ENCODE measurements around the gene ASH1L. TPM values are rescaled to one million over a fixed set of nuclear protein-coding genes. Genes with fewer than 3 reads are reported as not detected.
A peak's percentile ranks its signal among the peaks of the same experiment; 100 is the strongest.
"Not testable (repeated sequence)": the region's sequence is repeated elsewhere in the genome, so short reads cannot be mapped to it uniquely, and the experiment has no call there.

The ASH1L gene
- total RNA-seq, 1 experiment from 2014 or later, result 26.8 TPM

- DNase-seq (ENCODE audit: low spot score), result not testable (repeated sequence)
These were observed 233.7 kb downstream of the ASH1L start for GRCh38 chr1:155328856-155329255.

GRCh38 chr1:155327981-155328380 lies 234.6 kb downstream of the ASH1L start:
- no peak for DNase-seq (ENCODE audit: low spot score)

GRCh38 chr1:155326631-155327037 lies 236.0 kb downstream of the ASH1L start:
- no peak for DNase-seq (ENCODE audit: low spot score)

- no peak for DNase-seq (ENCODE audit: low spot score)
These were observed 236.5 kb downstream of the ASH1L start for GRCh38 chr1:155326020-155326526.

GRCh38 chr1:155325603-155325893 lies 237.1 kb downstream of the ASH1L start:
- peak; percentile 16 for DNase-seq (ENCODE audit: low spot score)

GRCh38 chr1:155324717-155325602 lies 237.6 kb downstream of the ASH1L start:
- DNase-seq (ENCODE audit: low spot score), result peak; percentile 82

- DNase-seq (ENCODE audit: low spot score), result peak; percentile 97
These were observed 238.4 kb downstream of the ASH1L start for GRCh38 chr1:155324037-155324716.

- peak; percentile 90 for DNase-seq (ENCODE audit: low spot score)
These were observed 238.9 kb downstream of the ASH1L start for GRCh38 chr1:155323729-155324036.

- DNase-seq (ENCODE audit: low spot score), result peak; percentile 98
These were observed 239.5 kb downstream of the ASH1L start for GRCh38 chr1:155322953-155323728.

GRCh38 chr1:155322571-155322952 lies 240.0 kb downstream of the ASH1L start:
- peak; percentile 40 for DNase-seq (ENCODE audit: low spot score)

GRCh38 chr1:155321639-155322503 lies 240.7 kb downstream of the ASH1L start:
- DNase-seq (ENCODE audit: low spot score), result no peak

- no peak for DNase-seq (ENCODE audit: low spot score)
These were observed 241.7 kb downstream of the ASH1L start, which contains the start of gene RUSC1 for GRCh38 chr1:155320661-155321617. Gene RUSC1, plus strand, starts transcription at chr1:155320894. Its CDS starts 880 bp downstream, at chr1:155321774.

GRCh38 chr1:155320252-155320651 lies 242.4 kb downstream of the ASH1L start:
- no peak for DNase-seq (ENCODE audit: low spot score)

- DNase-seq (ENCODE audit: low spot score), result no peak
These were observed 243.1 kb downstream of the ASH1L start for GRCh38 chr1:155319536-155319935.

- DNase-seq (ENCODE audit: low spot score), result no peak
These were observed 244.5 kb downstream of the ASH1L start for GRCh38 chr1:155318082-155318481.

- no peak for DNase-seq (ENCODE audit: low spot score)
These were observed 245.7 kb downstream of the ASH1L start for GRCh38 chr1:155316922-155317321.

GRCh38 chr1:155313261-155313660 lies 249.3 kb downstream of the ASH1L start:
- DNase-seq (ENCODE audit: low spot score), result no peak

GRCh38 chr1:155309423-155310021 lies 253.1 kb downstream of the ASH1L start:
- DNase-seq (ENCODE audit: low spot score), result peak; percentile 40
